Neuron (in vitro differentiated cells): ENCODE results near the gene USP28.
"Not testable (repeated sequence)": the region's sequence is repeated elsewhere in the genome, so short reads cannot be mapped to it uniquely, and the experiment has no call there.

Experiments
- H2AFZ ChIP-seq: one replicate; pipeline ENCODE4 v1.6.1; 2013; ENCODE audit warnings: low read depth, mild to moderate bottlenecking, inconsistent platforms, low read length, moderate library complexity
- H3K27me3 ChIP-seq: one replicate; pipeline ENCODE4 v1.6.1; 2013; ENCODE audit warnings: low read length; ENCODE audit not compliant: insufficient read depth
- H3K36me3 ChIP-seq: one replicate; pipeline ENCODE4 v1.6.1; 2013; ENCODE audit warnings: low read length; ENCODE audit not compliant: insufficient read depth
- H3K4me1 ChIP-seq: one replicate; pipeline ENCODE4 v1.6.1; 2013; ENCODE audit warnings: low read length; ENCODE audit not compliant: insufficient read depth
- H3K4me3 ChIP-seq: 2 replicates; pipeline ENCODE4 v1.5.1; 2013; ENCODE audit warnings: mild to moderate bottlenecking, low read length, moderate library complexity
- H3K9me3 ChIP-seq: one replicate; pipeline ENCODE4 v1.6.1; 2013; ENCODE audit warnings: low read length

Gene USP28

GRCh38 chr11:113875234-113876073 is at the start of gene USP28:
Gene USP28, minus strand, starts transcription at chr11:113875572. Its CDS starts 71 bp downstream, at chr11:113875501.
- Histone ChIP-seq H3K36me3 (no peaks in the 10 kb centered on the region), H2AFZ (peak within 1 kb of the TSS; percentile 93), H3K4me1 (peaks cover 24% of the 10 kb centered on the region), H3K9me3 (no peaks in the 10 kb centered on the region), H3K27me3 (no peaks in the 10 kb centered on the region), H3K4me3 (peak within 1 kb of the TSS; percentile 72)

- no peak overlapping the region for H2AFZ ChIP-seq
- H3K36me3 ChIP-seq, result no peaks in the 10 kb centered on the region
- no peaks in the 10 kb centered on the region for H3K4me1 ChIP-seq
- H3K27me3 ChIP-seq, result no peaks in the 10 kb centered on the region
- H3K4me3 ChIP-seq, result no peak overlapping the region
- H3K9me3 ChIP-seq, result no peaks in the 10 kb centered on the region
These were observed 48.2 kb upstream of the USP28 start for GRCh38 chr11:113923572-113923971.

- not testable (repeated sequence) for H2AFZ ChIP-seq, H3K4me3 ChIP-seq, H3K36me3 ChIP-seq, H3K4me1 ChIP-seq, H3K9me3 ChIP-seq
- peaks cover 19% of the 10 kb centered on the region for H3K27me3 ChIP-seq
These were observed 36.1 kb upstream of the USP28 start for GRCh38 chr11:113911491-113911890.

GRCh38 chr11:113908098-113908497 is 32.7 kb upstream of the USP28 start:
- H2AFZ ChIP-seq, result no peak overlapping the region
- no peaks in the 10 kb centered on the region for H3K36me3 ChIP-seq
- H3K27me3 ChIP-seq, result peaks cover 24% of the 10 kb centered on the region
- no peaks in the 10 kb centered on the region for H3K4me1 ChIP-seq
- no peak overlapping the region for H3K4me3 ChIP-seq
- no peaks in the 10 kb centered on the region for H3K9me3 ChIP-seq

GRCh38 chr11:113907681-113908080 is 32.3 kb upstream of the USP28 start:
- no peak overlapping the region for H2AFZ ChIP-seq
- H3K36me3 ChIP-seq, result no peaks in the 10 kb centered on the region
- H3K27me3 ChIP-seq, result peaks cover 24% of the 10 kb centered on the region
- H3K4me3 ChIP-seq, result no peak overlapping the region
- H3K4me1 ChIP-seq, result no peaks in the 10 kb centered on the region
- H3K9me3 ChIP-seq, result no peaks in the 10 kb centered on the region

GRCh38 chr11:113907152-113907551 is 31.8 kb upstream of the USP28 start:
- Histone ChIP-seq H3K36me3 (no peaks in the 10 kb centered on the region), H3K27me3 (peaks cover 24% of the 10 kb centered on the region), H3K4me1 (no peaks in the 10 kb centered on the region), H2AFZ (no peak overlapping the region), H3K9me3 (no peaks in the 10 kb centered on the region), H3K4me3 (no peak overlapping the region)

GRCh38 chr11:113906516-113906915 is 31.1 kb upstream of the USP28 start:
- Histone ChIP-seq H3K27me3 (peaks cover 27% of the 10 kb centered on the region), H3K36me3 (no peaks in the 10 kb centered on the region), H2AFZ (no peak overlapping the region), H3K4me1 (no peaks in the 10 kb centered on the region), H3K9me3 (no peaks in the 10 kb centered on the region), H3K4me3 (no peak overlapping the region)

GRCh38 chr11:113906038-113906437 is 30.7 kb upstream of the USP28 start:
- Histone ChIP-seq H3K27me3 (peaks cover 28% of the 10 kb centered on the region), H3K36me3 (no peaks in the 10 kb centered on the region), H2AFZ (no peak overlapping the region), H3K4me3 (no peak overlapping the region), H3K4me1 (no peaks in the 10 kb centered on the region), H3K9me3 (no peaks in the 10 kb centered on the region)

GRCh38 chr11:113904379-113905101 is 29.2 kb upstream of the USP28 start, which contains the start of gene HTR3B:
Gene HTR3B, plus strand, starts transcription at chr11:113904796. Its CDS starts 138 bp downstream, at chr11:113904934.
- H3K27me3 ChIP-seq, result peaks cover 27% of the 10 kb centered on the region
- H3K4me1 ChIP-seq, result no peaks in the 10 kb centered on the region
- no peak within 1 kb of the TSS for H2AFZ ChIP-seq
- H3K4me3 ChIP-seq, result no peak within 1 kb of the TSS
- H3K9me3 ChIP-seq, result no peaks in the 10 kb centered on the region
- H3K36me3 ChIP-seq, result no peaks in the 10 kb centered on the region

GRCh38 chr11:113901141-113901540 is 25.8 kb upstream of the USP28 start:
- H3K4me1 ChIP-seq, result no peaks in the 10 kb centered on the region
- no peak overlapping the region for H2AFZ ChIP-seq
- no peaks in the 10 kb centered on the region for H3K36me3 ChIP-seq
- H3K4me3 ChIP-seq, result no peak overlapping the region
- H3K9me3 ChIP-seq, result no peaks in the 10 kb centered on the region
- H3K27me3 ChIP-seq, result peaks cover 7% of the 10 kb centered on the region

GRCh38 chr11:113896156-113896879 is 20.9 kb upstream of the USP28 start:
- H3K27me3 ChIP-seq, result no peaks in the 10 kb centered on the region
- H3K36me3 ChIP-seq, result no peaks in the 10 kb centered on the region
- H2AFZ ChIP-seq, result no peak overlapping the region
- no peaks in the 10 kb centered on the region for H3K9me3 ChIP-seq
- H3K4me3 ChIP-seq, result no peak overlapping the region
- no peaks in the 10 kb centered on the region for H3K4me1 ChIP-seq

GRCh38 chr11:113895367-113896155 is 20.2 kb upstream of the USP28 start:
- Histone ChIP-seq H3K4me1 (no peaks in the 10 kb centered on the region), H3K36me3 (no peaks in the 10 kb centered on the region), H3K9me3 (no peaks in the 10 kb centered on the region), H3K27me3 (no peaks in the 10 kb centered on the region), H3K4me3 (no peak overlapping the region), H2AFZ (no peak overlapping the region)
